A172 (cell line): ENCODE measurements around the gene CYTH1. TPM values are rescaled to one million over a fixed set of nuclear protein-coding genes. Genes with fewer than 3 reads are reported as not detected.
A peak's percentile ranks its signal among the peaks of the same experiment; 100 is the strongest.

ENCODE experiments used
- DNase-seq: peaks from one replicate; pipeline ENCODE4 v3.0.0-alpha.2; 2015; ENCODE audit warnings: low spot score
- total RNA-seq: library from RNA; depleted of rRNA; stranded (reverse); fragments of >200 nt; shearing (Covaris generic); gene quantifications from 2 replicates; pipeline ENCODE4 v1.2.3, GENCODE V29; 2014

The CYTH1 gene
- total RNA-seq, 1 experiment from 2014 or later = 25.5 TPM

GRCh38 chr17:78716292-78716691 is 65.8 kb downstream of the CYTH1 start:
- no peak for DNase-seq

GRCh38 chr17:78715876-78716275 is 66.2 kb downstream of the CYTH1 start:
- no peak for DNase-seq

GRCh38 chr17:78715000-78715771 is 66.9 kb downstream of the CYTH1 start:
- DNase-seq = no peak

GRCh38 chr17:78714534-78714933 is 67.5 kb downstream of the CYTH1 start:
- DNase-seq = no peak

GRCh38 chr17:78712043-78712442 is 70.0 kb downstream of the CYTH1 start:
- no peak for DNase-seq

- no peak for DNase-seq
These were observed 71.5 kb downstream of the CYTH1 start for GRCh38 chr17:78710607-78711006.

GRCh38 chr17:78709751-78710181 is 72.3 kb downstream of the CYTH1 start:
- DNase-seq = no peak

- DNase-seq = no peak
These were observed 72.9 kb downstream of the CYTH1 start for GRCh38 chr17:78709119-78709681.

GRCh38 chr17:78708510-78708973 is 73.5 kb downstream of the CYTH1 start:
- peak; percentile 70 for DNase-seq

- no peak for DNase-seq
These were observed 74.2 kb downstream of the CYTH1 start for GRCh38 chr17:78707923-78708322.

GRCh38 chr17:78707016-78707415 is 75.1 kb downstream of the CYTH1 start:
- peak; percentile 22 for DNase-seq

GRCh38 chr17:78706271-78706915 is 75.7 kb downstream of the CYTH1 start:
- peak; percentile 61 for DNase-seq

GRCh38 chr17:78705071-78705470 is 77.0 kb downstream of the CYTH1 start:
- no peak for DNase-seq

GRCh38 chr17:78704594-78704993 is 77.5 kb downstream of the CYTH1 start:
- DNase-seq = no peak

- peak; percentile 58 for DNase-seq
These were observed 84.3 kb downstream of the CYTH1 start for GRCh38 chr17:78697554-78698343.

GRCh38 chr17:78697122-78697521 is 85.0 kb downstream of the CYTH1 start:
- no peak for DNase-seq

- no peak for DNase-seq
These were observed 85.8 kb downstream of the CYTH1 start for GRCh38 chr17:78696016-78696982.

GRCh38 chr17:78694805-78695531 is 87.1 kb downstream of the CYTH1 start:
- no peak for DNase-seq

- no peak for DNase-seq
These were observed 88.6 kb downstream of the CYTH1 start for GRCh38 chr17:78693346-78694083.
